ACC112 (cell line): ENCODE measurements around the gene UBE2I.

Experiments used
- H2AFZ ChIP-seq: fragments of 200-600 bp; sonication (generic); one replicate; pipeline ENCODE4 v1.6.0; 2017; ENCODE audit warnings: antibody characterized with exemption, low read length; ENCODE audit not compliant: unreplicated experiment
- H3K27ac ChIP-seq: fragments of 200-600 bp; sonication (generic); 2 replicates; pipeline ENCODE4 v1.5.1; 2014; ENCODE audit warnings: low read depth, mild to moderate bottlenecking, antibody characterized with exemption, low read length, moderate library complexity
- H3K27me3 ChIP-seq: fragments of 200-600 bp; sonication (generic); 2 replicates; pipeline ENCODE4 v1.6.1; 2014; ENCODE audit warnings: mild to moderate bottlenecking, antibody characterized with exemption, low read length, moderate library complexity, mixed read lengths; ENCODE audit not compliant: insufficient read depth
- H3K36me3 ChIP-seq: fragments of 200-600 bp; sonication (generic); 2 replicates; pipeline ENCODE4 v1.6.1; 2016; ENCODE audit warnings: mild to moderate bottlenecking, antibody characterized with exemption, low read length, moderate library complexity, mixed read lengths; ENCODE audit not compliant: insufficient read depth
- H3K4me1 ChIP-seq: fragments of 200-600 bp; sonication (generic); one replicate; pipeline ENCODE4 v1.6.1; 2016; ENCODE audit warnings: low read length, mixed read lengths; ENCODE audit not compliant: insufficient read depth, unreplicated experiment, control insufficient read depth
- H3K4me3 ChIP-seq: fragments of 200-600 bp; sonication (generic); 2 replicates; pipeline ENCODE4 v1.5.1; 2014; ENCODE audit warnings: mild to moderate bottlenecking, low read depth, low read length
- H3K79me2 ChIP-seq: fragments of 200-600 bp; sonication (generic); one replicate; pipeline ENCODE4 v1.6.0; 2016; ENCODE audit warnings: low read length; ENCODE audit not compliant: control insufficient read depth, unreplicated experiment, insufficient read depth

UBE2I gene

DNA sequence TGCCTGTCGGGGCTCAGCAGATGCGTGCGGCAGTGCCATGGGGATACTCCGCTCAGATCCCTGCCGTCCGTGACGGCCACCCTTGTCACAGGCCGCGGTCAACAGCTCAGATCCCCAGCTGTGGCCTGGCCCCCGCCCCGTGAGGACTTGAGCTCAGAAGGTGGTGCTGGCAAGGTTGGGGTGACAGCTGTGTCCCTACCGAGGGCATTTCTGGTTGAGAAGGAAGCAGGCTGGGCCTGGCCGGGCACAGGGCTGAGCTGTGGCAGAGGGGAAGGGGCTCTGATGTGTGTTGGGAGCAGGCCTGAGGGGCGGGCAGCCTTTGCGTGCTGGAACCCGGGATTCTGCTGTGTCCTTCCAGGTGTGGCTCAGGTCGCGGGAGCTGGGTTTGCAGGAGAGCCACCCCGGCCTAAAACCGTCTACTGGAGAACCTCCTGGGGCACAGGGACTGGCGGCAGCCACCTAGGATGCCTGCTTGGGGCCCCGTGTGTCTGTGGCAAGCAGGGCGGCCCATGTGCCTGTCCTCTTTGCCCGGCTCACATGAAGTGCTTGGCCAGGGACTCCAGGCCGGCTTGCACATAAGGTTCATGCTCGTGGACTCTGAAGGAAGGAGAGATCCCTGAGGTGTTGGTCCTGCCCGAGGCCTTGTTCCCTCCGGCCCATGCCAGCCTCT is 5.1 kb downstream of the UBE2I start:
- Histone ChIP-seq H3K4me1 (peaks cover 22% of the 10 kb centered on the region), H3K79me2 (peaks cover 83% of the 10 kb centered on the region), H3K4me3 (no peak overlapping the region), H3K27ac (no peak overlapping the region), H2AFZ (no peak overlapping the region), H3K36me3 (peaks cover 38% of the 10 kb centered on the region; the same call in 1 of the 2 replicates), H3K27me3 (no peaks in the 10 kb centered on the region)

GRCh38 chr16:1315081-1316032 is 5.9 kb downstream of the UBE2I start:
- peaks cover 45% of the 10 kb centered on the region; the same call in 1 of the 2 replicates for H3K36me3 ChIP-seq
- no peak overlapping the region for H3K4me3 ChIP-seq
- no peak overlapping the region for H2AFZ ChIP-seq
- peaks cover 22% of the 10 kb centered on the region for H3K4me1 ChIP-seq
- H3K27ac ChIP-seq, result no peak overlapping the region
- peaks cover 77% of the 10 kb centered on the region for H3K79me2 ChIP-seq
- H3K27me3 ChIP-seq, result no peaks in the 10 kb centered on the region

DNA sequence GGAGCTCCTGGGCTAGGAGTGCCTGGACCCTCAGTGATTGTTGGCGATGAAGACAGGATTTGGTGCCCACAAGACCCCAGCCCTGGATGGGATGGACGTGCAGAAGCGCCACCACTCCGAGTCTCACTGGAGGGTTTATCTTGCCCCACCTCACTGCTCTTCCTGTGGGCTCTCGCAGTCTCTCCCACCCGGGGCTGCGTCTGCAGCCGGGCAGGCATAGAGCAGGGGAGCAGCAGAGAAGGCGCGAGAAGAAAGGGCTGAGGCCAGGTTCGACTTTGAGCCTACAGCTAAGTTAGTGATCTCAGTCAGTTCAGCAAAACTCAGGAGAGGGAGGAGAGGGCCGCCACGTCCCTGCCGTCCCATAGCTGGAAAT is 6.6 kb downstream of the UBE2I start:
- Histone ChIP-seq H3K27me3 (no peaks in the 10 kb centered on the region), H3K4me3 (no peak overlapping the region), H3K27ac (no peak overlapping the region), H3K4me1 (peaks cover 18% of the 10 kb centered on the region), H3K79me2 (peaks cover 71% of the 10 kb centered on the region), H2AFZ (no peak overlapping the region), H3K36me3 (peaks cover 47% of the 10 kb centered on the region; the same call in 1 of the 2 replicates)

DNA sequence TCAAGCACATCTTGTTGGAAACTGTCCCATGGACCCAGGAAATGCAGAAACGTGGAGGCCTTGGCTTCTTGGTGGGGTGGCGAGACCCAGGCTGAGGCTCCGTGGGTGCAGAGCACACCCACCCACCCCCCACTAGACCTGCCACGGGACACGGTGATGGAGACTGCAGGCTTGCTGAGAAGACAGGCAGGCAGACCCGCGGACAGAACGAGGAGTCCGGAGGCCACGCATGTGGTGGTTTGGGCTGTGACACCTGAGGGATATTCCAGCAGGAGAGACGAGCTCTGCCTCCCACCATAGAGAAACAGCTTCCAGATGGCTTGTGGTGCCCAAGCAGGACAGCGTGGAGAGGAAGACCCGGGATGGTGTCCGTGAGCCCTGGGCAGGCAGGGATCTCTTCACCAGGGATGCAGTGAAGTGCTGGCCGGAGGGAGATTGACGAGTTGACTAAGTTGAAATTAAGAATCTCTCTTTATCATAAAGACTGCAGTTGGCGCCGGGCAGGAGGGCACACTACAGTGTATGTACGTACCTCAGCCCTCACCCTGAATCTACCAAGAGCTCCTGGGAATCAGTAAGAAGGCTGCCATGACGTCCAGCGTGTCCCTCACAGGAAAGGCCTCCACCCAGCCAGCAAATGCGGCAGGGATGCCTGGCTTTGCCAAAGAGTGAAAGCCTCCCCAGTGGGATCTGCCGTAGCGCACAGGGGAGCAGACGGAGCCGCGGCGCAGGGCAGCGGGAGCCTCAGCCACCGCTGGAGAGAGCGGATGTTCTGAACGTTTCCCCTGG is 8.2 kb downstream of the UBE2I start:
- H3K79me2 ChIP-seq, result peaks cover 54% of the 10 kb centered on the region
- peaks cover 1% of the 10 kb centered on the region for H3K4me1 ChIP-seq
- H3K4me3 ChIP-seq, result no peak overlapping the region
- no peak overlapping the region for H2AFZ ChIP-seq
- no peak overlapping the region for H3K27ac ChIP-seq
- H3K36me3 ChIP-seq, result peaks cover 44% of the 10 kb centered on the region; the same call in 1 of the 2 replicates
- H3K27me3 ChIP-seq, result no peaks in the 10 kb centered on the region

DNA sequence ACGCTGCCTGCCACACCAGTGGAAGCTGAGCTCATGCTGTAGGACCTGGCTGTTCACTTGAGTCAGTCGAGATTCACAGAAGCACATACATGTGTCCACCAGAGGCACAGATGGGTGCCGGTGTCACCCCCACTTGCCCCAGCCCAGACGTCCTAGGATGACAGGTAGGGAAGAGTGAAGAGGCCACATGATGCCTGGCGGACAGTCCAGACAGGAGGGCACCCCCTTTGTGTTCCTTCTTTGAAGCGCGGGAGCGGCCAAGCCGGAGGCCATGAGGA is 8.8 kb downstream of the UBE2I start:
- Histone ChIP-seq H3K27ac (no peak overlapping the region), H3K27me3 (no peaks in the 10 kb centered on the region), H3K36me3 (peaks cover 40% of the 10 kb centered on the region; the same call in 1 of the 2 replicates), H3K4me3 (no peak overlapping the region), H3K4me1 (no peaks in the 10 kb centered on the region), H3K79me2 (peaks cover 49% of the 10 kb centered on the region), H2AFZ (no peak overlapping the region)

DNA sequence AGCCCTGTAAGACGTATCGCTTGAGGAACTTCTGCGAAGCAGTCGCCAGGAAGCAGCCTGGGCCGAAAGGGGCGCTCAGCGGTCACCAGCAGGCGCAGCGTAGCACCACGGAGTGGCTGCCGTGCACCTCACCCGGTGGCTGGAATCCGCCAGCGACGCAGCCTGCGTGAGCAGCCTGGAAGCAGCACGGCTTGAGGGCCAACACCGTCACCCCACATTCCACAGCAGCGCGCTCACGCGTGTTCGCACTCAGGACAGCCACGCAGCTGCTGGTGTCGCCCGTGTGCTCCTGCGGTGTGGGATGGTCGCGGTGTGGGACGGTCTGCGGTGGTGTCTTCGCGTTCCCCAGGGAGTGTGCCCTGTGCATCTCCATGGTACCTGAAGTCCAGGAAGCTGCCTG is 9.6 kb downstream of the UBE2I start:
- peaks cover 41% of the 10 kb centered on the region for H3K79me2 ChIP-seq

DNA sequence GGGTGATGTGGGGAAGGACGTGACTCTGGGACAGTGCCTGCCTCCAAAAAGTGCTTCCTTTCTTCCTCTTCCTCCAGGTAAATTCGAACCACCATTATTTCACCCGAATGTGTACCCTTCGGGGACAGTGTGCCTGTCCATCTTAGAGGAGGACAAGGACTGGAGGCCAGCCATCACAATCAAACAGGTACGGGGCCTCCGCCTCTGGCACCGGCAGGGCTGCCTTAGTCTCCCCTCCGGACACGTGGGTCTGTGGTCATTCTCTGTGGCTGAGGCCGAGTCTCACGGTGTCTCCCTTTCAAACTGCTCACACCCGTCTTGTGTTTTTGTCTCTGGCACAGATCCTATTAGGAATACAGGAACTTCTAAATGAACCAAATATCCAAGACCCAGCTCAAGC is 10.7 kb downstream of the UBE2I start:
- Histone ChIP-seq H3K79me2 (peaks cover 30% of the 10 kb centered on the region), H3K36me3 (peaks cover 36% of the 10 kb centered on the region; the same call in 1 of the 2 replicates), H2AFZ (no peak overlapping the region), H3K4me3 (no peak overlapping the region), H3K27me3 (no peaks in the 10 kb centered on the region), H3K4me1 (no peaks in the 10 kb centered on the region), H3K27ac (no peak overlapping the region)

More for the DNA sequence above, 9.6 kb downstream of the UBE2I start:
- H3K4me1 ChIP-seq, result no peaks in the 10 kb centered on the region
- peaks cover 40% of the 10 kb centered on the region; the same call in 1 of the 2 replicates for H3K36me3 ChIP-seq
- H3K27me3 ChIP-seq, result no peaks in the 10 kb centered on the region
- H3K27ac ChIP-seq, result no peak overlapping the region
- no peak overlapping the region for H3K4me3 ChIP-seq
- H2AFZ ChIP-seq, result no peak overlapping the region

DNA sequence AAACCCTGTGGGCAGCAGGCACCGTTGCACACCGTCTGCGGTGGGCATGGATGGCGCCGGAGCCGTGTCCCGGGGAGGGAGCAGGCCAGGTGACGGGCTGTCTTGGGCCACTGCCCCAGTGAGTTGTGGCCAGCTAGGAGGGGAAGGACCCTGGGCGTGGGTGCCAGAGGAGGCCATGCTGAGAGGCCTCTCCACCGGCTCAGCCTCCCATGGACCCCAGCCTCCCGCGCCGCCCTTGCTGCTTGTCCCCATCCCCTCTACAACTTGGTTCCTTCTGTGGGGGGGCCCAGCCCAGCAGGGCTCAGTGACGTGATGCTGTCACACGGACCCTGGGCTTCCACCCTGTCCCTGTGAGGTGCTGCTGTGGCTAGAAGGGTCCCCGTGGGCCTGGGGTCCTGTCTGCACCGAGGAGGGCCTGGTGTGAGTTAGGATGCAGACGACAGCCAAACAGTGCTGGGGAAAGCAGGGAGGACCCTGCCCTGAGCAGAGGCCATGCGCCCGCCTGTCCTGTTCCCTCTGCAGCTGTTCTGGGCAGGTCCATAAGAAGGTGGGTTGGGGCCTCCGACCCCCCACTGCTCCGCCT is 11.3 kb downstream of the UBE2I start:
- Histone ChIP-seq H3K36me3 (peaks cover 31% of the 10 kb centered on the region; the same call in 1 of the 2 replicates), H3K79me2 (peaks cover 23% of the 10 kb centered on the region)

DNA sequence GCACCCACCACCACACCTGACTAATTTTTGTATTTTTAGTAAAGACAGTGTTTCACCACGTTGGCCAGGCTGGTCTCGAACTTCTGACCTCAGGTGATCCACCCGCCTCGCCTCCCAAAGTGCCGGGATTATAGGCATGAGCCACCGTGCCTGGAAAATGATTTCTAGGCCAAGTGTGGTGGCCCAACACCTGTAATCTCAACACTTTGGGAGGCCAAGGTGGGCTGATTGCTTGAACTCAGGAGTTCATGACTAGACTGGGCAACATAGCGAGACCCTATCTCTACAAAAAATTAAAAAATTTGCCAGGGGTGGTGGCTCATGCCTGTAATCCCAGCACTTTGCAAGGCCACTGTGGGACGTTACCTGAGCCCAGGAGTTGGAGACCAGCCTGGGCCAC is 13.0 kb downstream of the UBE2I start:
- H2AFZ ChIP-seq, result no peak overlapping the region
- H3K79me2 ChIP-seq, result peaks cover 11% of the 10 kb centered on the region
- H3K27me3 ChIP-seq, result no peaks in the 10 kb centered on the region
- H3K27ac ChIP-seq, result no peak overlapping the region
- no peaks in the 10 kb centered on the region for H3K4me1 ChIP-seq
- peaks cover 28% of the 10 kb centered on the region; the same call in 1 of the 2 replicates for H3K36me3 ChIP-seq
- no peak overlapping the region for H3K4me3 ChIP-seq

More for the DNA sequence above, 11.3 kb downstream of the UBE2I start:
- Histone ChIP-seq H3K4me1 (no peaks in the 10 kb centered on the region), H3K27ac (no peak overlapping the region), H2AFZ (no peak overlapping the region), H3K27me3 (no peaks in the 10 kb centered on the region), H3K4me3 (no peak overlapping the region)
